HepG2 (cell line): ENCODE measurements around the gene GLT1D1. TPM values are rescaled to one million over a fixed set of nuclear protein-coding genes. Genes with fewer than 3 reads are reported as not detected.
A peak's percentile ranks its signal among the peaks of the same experiment; 100 is the strongest.

ENCODE experiments used
- ATF1 ChIP-seq: IDR thresholded peaks from 2 replicates; pipeline ENCODE4 v1.6.1; 2016; ENCODE audit warnings: mild to moderate bottlenecking, control low read depth
- ATF4 ChIP-seq, 2 experiments: fragments of 450-650 bp in 1 of 2; sonication (generic) in 1 of 2; formaldehyde crosslinking; IDR thresholded peaks; 2 replicates each; pipeline versions ENCODE4 v1.5.0 to v1.8.0; 2020 to 2022; ENCODE audit warnings: mild to moderate bottlenecking in 1 of 2, missing genetic modification reagents in 1 of 2
- CCAR2 ChIP-seq: fragments of 200-400 bp; formaldehyde crosslinking; optimal IDR thresholded peaks from 2 replicates; pipeline ENCODE3; 2018; ENCODE audit warnings: low read depth, mild to moderate bottlenecking, low read length, moderate library complexity
- EZH2 ChIP-seq: conservative IDR thresholded peaks from 2 replicates; pipeline ENCODE4 v1.6.1; 2012; ENCODE audit warnings: mild to moderate bottlenecking, low read depth, low read length, moderate library complexity
- IKZF5 ChIP-seq: IDR thresholded peaks from 2 replicates; pipeline ENCODE4 v1.6.1; 2018; ENCODE audit warnings: missing genetic modification reagents, mild to moderate bottlenecking, missing compliant biosample characterization
- PHB2 ChIP-seq: fragments of 450-650 bp; IDR thresholded peaks from 2 replicates; pipeline ENCODE4 v1.6.1; 2018; ENCODE audit not compliant: partially characterized antibody
- PRPF4 ChIP-seq: fragments of 200-400 bp; formaldehyde crosslinking; IDR thresholded peaks from 2 replicates; pipeline ENCODE4 v1.6.1; 2016; ENCODE audit warnings: low read length, low read depth; ENCODE audit not compliant: poor library complexity, severe bottlenecking
- RXRA ChIP-seq: sonication (generic); formaldehyde crosslinking; IDR thresholded peaks from 2 replicates; pipeline ENCODE4 v1.5.1; 2020; ENCODE audit warnings: missing genetic modification reagents
- ZHX2 ChIP-seq, 2 experiments: sonication (generic) in 1 of 2; formaldehyde crosslinking in 1 of 2; IDR thresholded peaks; 2 replicates each; pipeline versions ENCODE4 v1.6.1 to v1.9.0; 2014 to 2022; ENCODE audit warnings: antibody characterized with exemption in 1 of 2, borderline replicate concordance in 1 of 2, inconsistent platforms in 1 of 2, low read depth in 1 of 2, missing genetic modification reagents in 1 of 2
- ZNF33A ChIP-seq: sonication (generic); formaldehyde crosslinking; IDR thresholded peaks from 2 replicates; pipeline ENCODE4 v1.5.1; 2020; ENCODE audit warnings: missing genetic modification reagents, mild to moderate bottlenecking, moderate library complexity, borderline replicate concordance
- ZNF446 ChIP-seq: sonication (generic); formaldehyde crosslinking; IDR thresholded peaks from 2 replicates; pipeline ENCODE4 v1.5.0; 2020; ENCODE audit warnings: mild to moderate bottlenecking, missing genetic modification reagents
- ZNF850 ChIP-seq: sonication (generic); formaldehyde crosslinking; conservative IDR thresholded peaks from 2 replicates; pipeline ENCODE4 v1.9.0; 2021; ENCODE audit warnings: mild to moderate bottlenecking, missing genetic modification reagents
- polyA plus RNA-seq, 8 experiments: library from polyadenylated mRNA; depleted of rRNA in 3 of 8; stranded (reverse) in 7 of 8; unstranded in 1 of 8; fragments of >200 nt; fragmentation: Illumina TruSeq in 4 of 8; extraction: Trizol in 4 of 8; gene quantifications; 2 replicates each; pipeline versions ENCODE4 v1.2.1 to v1.2.3, GENCODE V29; 2011 to 2016; ENCODE audit warnings: low read depth in 4 of 8, missing spikeins in 1 of 8, mixed read lengths in 1 of 8; ENCODE audit not compliant: insufficient read depth in 1 of 8
- total RNA-seq, 5 experiments: library from RNA; depleted of rRNA; stranded (reverse); fragments of >200 nt; fragmentation: Illumina TruSeq; extraction: Trizol; gene quantifications; 2 replicates each; pipeline ENCODE4 v1.2.3, GENCODE V29; 2016; ENCODE audit warnings: low read depth in 1 of 5
- TF ChIP-seq, protein P1 (sequence below): sonication (generic); formaldehyde crosslinking; IDR thresholded peaks from 2 replicates; pipeline ENCODE4 v1.8.1; 2022; ENCODE audit warnings: low read depth, mild to moderate bottlenecking, missing genetic modification reagents
- TF ChIP-seq, protein P2 (sequence below): sonication (generic); formaldehyde crosslinking; IDR thresholded peaks from 2 replicates; pipeline ENCODE4 v1.8.0; 2022; ENCODE audit warnings: missing genetic modification reagents, low read depth, mild to moderate bottlenecking, borderline replicate concordance

Gene GLT1D1
- total and polyA plus RNA-seq, 2 of the 13 experiments (the other 11 are each of a cell fraction or from before 2014, with no cell fraction given): 0.09 to 0.17 TPM

DNA sequence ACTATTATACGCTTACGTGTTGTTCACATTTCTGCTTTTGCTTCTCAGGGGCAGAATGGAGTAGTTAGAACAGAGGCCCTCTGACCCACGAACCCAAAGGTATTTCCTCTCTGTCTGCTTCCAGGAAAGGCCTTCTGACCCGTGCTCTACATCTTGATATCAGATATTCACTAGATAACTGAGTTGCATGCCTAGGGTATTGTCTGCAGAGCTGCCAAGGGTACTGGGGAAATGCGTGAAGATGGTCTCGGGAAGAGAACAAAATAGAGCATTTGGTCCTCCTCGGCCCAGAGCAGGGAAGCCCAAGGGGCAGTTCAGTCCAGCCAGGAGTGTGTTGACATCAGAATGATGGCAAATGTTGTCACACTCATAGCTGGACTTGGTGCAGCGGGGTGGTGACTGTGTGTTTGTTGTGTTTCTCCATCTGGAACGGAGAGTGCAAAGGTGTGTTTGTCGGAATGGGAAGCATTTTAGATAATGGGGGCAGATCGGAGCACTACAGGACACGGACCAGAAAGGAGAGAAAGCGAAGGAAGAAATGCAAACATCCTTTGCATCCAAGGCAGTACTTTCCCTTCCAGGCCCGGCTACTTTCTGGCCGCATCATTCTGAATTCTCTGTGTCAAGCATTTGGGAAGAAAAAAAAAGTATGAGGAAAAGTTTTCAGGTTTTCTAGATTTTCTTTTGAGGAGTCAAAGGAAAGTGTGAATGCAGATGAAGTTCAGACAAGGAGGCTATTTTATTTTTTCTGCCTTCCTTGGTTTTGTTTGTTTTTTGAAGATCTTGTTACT is 8.1 kb downstream of the GLT1D1 start (continued):
- TF ChIP-seq IKZF5 (0 out of 2 replicates have a peak, but pooled peaks have one; percentile 29), ATF1 (peak; percentile 69), ZNF446 (CRISPR knock-in tag) (no peak), ZNF850 (CRISPR knock-in tag) (no peak), CCAR2 (no peak), PHB2 (no peak), EZH2 (no peak), ZNF33A (CRISPR knock-in tag) (no peak), ZHX2 (IDR thresholded peaks at IDR 0.05; ENCODE audit: low read depth) (peak; percentile 80), ZHX2 (CRISPR knock-in tag; IDR thresholded peaks at IDR 0.05; ENCODE audit: borderline replicate concordance) (no peak), ATF4 (CRISPR knock-in tag; IDR thresholded peaks at IDR 0.05) (no peak; a peak in 1 of 4 replicates), PRPF4 (no peak), RXRA (CRISPR knock-in tag) (peak; percentile 31; the same call in 1 of the 2 replicates)
- TF ChIP-seq, protein P1, sequence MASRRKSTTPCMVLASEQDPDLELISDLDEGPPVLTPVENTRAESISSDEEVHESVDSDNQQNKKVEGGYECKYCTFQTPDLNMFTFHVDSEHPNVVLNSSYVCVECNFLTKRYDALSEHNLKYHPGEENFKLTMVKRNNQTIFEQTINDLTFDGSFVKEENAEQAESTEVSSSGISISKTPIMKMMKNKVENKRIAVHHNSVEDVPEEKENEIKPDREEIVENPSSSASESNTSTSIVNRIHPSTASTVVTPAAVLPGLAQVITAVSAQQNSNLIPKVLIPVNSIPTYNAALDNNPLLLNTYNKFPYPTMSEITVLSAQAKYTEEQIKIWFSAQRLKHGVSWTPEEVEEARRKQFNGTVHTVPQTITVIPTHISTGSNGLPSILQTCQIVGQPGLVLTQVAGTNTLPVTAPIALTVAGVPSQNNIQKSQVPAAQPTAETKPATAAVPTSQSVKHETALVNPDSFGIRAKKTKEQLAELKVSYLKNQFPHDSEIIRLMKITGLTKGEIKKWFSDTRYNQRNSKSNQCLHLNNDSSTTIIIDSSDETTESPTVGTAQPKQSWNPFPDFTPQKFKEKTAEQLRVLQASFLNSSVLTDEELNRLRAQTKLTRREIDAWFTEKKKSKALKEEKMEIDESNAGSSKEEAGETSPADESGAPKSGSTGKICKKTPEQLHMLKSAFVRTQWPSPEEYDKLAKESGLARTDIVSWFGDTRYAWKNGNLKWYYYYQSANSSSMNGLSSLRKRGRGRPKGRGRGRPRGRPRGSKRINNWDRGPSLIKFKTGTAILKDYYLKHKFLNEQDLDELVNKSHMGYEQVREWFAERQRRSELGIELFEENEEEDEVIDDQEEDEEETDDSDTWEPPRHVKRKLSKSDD (CRISPR knock-in tag): peak; percentile 95
- TF ChIP-seq, protein P2, sequence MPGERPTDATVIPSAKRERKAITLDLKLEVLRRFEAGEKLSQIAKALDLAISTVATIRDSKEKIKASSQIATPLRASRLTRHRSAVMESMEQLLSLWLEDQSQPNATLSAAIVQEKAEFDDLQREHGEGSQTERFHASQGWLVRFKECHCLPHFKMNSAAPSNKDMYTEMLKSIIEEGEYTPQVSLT (CRISPR knock-in tag): no peak
